GM18909 (cell line): Measurements from ENCODE around the gene PRSS36.
"Not testable (repeated sequence)": the region's sequence is repeated elsewhere in the genome, so short reads cannot be mapped to it uniquely, and the experiment has no call there.

ENCODE experiments used
- ATAC-seq: cut with Tn5 transposase; IDR thresholded peaks from one replicate; pipeline ENCODE4 v1.9.1; 2021; ENCODE audit warnings: mild to moderate bottlenecking; ENCODE audit not compliant: unreplicated experiment, poor library complexity

The PRSS36 gene

DNA sequence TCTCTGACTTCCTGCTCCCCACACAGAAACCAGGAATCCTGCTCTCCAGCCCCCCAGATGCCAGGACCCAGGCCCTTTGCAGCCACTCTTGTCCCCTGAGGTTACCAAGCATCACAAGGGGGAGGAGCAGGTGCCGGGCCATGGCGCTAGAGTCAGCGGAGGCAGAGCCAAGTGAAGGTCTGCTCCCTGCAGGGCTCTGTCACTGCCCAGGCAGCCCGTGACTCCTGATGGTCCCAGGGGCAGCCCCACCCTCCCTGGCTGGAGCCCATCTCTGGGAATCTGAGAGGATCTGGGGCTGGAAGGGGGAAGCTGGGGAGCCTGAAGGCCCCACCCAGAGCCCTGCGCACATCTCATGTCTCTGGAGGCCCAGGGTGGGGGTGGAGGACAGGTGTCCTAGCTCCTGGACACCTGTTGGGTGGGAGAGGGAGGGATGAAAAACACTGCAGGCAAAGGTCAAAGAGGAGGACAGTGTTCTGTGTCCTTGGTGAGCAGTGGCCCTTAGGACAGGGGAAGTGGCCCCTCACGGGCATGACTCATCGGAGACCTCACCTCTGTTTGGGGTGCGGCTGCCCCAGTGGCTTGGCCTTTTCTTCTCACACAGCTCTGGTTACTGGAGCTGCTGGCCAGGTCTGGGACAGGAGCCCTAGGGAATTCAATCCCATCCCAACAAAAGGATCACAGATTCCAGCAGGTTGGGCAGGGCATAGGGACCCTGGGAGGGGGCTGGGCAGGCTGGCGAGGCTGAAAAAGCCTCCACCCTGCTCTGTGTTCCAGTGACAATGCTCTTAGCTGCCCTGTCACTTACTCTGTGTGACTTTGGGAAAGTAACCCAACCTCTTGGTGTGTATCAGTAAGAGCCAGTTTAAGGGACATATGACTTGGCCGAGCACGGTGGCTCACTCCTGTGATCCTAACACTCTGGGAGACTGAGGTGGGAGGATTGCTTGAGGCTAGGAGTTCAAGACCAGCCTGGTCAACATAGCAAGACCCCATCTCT, at the start of gene PRSS36:
TSS of gene PRSS36 (minus strand) at position 173 of the 997 bp plus-strand sequence. CDS start at position 142, 31 bp downstream.
- ATAC-seq = no peak

DNA sequence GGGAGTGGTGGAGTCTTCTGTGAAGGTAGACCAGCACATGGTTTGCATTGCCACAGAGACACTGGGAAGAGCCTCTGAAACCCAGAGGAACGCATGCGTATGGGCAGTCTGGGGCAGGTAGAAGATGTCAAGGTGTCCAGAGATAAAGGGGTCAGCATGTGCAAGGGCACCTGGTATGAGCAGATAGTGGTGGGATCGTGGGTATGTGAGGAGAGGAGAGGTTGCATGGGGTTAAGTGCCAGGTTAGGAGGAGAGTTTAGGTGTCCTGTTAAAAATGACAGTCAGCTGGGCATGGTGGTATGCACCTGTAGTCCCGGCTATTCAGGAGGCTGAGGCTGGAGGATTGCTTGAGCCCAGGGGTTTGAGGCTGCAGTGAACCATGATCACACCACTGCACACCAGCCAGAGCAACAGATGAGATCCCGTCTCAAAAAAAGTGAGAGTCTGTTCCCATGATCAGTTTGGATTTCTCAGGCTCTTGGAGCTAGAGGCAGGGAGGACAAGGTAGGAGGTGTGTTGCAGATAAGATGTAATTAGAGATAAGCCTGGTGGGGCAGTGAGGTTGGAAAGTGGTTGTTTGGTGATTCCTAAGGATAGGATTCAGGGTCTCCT, 49.7 kb upstream of the PRSS36 start:
- no peak for ATAC-seq

DNA sequence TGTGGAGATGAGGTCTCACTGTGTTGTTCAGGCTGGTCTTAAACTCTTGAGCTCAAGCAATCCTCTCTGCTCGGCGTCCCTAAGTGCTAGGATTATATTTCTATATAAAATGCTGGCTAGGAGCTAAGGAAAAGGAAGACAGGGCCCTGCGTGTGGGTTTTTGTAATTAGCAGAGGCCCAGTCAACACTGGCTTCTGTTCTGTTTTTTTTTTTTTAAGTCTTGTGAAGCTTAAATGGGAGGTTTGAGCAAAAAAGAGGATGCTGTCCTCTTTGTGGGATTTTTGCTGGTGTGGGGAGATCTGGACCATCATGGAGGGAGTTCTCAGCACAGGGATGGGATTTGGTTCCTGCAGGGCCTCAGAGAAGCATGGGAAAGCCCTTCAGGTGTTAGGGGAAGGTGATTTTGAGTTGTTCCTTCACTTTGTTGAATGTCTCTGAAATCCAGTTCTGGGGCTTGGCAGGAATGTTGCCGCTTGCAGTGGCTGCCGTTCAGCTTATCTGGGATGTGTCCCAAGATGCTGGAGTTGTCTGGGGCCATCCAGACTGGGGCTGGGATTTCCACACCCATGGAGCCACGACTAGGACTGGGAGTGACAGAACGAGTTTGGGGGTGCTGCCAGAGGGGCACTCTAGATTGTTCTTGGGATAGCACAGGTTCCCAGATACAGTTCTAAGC, 48.5 kb upstream of the PRSS36 start:
- ATAC-seq = no peak

DNA sequence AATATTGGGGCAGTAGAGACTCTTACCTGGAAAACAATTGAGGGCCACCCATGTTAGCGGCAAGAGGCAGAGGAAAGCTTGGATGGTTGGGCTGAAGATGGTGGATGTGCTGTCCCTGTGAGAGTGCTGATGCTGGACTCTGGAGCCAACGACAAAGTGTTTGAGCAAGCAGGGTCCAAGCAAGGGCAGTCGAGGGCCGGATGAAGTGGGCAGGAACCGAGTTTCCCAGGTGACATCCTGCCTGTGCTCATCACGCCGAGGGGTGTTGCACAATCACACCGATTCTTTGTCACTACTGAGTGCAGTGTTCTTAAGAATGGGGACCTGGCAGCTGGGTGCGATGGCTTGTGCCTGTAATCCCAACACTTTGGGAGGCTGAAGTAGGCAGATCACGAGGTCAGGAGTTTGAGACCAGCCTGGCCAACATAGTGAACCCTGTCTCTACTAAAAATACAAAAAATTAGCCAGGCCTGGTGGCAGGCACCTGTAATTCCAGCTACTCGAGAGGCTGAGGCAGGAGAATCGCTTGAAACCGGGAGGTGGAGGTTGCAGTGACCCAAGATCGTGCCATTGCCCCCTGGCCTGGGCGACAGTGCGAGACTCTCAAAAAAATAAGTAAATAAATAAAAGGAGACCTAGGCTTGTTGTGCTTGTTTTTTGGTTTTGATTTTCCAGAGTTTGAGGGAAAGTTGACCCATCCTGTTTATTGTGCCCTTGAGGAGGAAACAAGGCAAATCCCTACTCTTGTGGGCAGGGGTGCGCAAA, 46.6 kb upstream of the PRSS36 start:
- ATAC-seq = no peak

DNA sequence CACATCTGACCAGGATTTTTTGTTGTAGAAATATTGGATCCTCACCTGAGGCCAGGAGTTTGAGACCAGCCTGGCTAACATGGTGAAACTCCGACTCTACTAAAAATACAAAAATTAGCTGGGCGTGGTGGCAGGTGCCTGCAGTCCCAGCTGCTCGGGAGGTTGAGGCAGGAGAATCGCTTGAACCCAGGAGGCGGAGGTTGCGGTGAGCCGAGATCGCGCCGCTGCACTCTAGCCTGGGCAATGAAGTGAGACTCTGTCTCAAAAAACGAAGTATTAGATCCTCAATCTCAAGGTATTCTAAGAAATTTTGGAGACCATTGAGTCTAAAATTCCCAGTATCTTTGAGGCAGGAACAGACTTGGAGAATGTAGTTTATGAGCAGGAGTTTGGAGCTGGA, 46.0 kb upstream of the PRSS36 start:
- not testable (repeated sequence) for ATAC-seq

DNA sequence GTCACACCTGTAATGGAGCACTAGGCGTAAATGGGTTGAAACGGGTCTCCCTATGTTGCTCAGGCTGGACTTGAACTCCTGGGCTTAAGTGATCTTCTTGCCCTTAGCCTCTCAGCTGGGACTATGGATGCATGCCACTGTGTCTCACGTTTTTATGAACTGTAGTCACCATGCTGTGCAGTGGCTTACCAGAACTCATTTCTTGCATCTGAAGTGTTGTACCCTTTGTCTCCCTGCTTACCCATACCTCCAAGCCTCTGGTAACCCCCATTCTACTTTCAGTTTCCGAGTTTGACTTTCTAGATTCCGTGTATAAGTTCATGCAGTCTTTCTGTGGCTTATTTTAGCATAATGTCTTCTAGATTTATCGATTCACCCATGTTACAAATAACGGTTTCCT, 45.0 kb upstream of the PRSS36 start:
- no peak for ATAC-seq

DNA sequence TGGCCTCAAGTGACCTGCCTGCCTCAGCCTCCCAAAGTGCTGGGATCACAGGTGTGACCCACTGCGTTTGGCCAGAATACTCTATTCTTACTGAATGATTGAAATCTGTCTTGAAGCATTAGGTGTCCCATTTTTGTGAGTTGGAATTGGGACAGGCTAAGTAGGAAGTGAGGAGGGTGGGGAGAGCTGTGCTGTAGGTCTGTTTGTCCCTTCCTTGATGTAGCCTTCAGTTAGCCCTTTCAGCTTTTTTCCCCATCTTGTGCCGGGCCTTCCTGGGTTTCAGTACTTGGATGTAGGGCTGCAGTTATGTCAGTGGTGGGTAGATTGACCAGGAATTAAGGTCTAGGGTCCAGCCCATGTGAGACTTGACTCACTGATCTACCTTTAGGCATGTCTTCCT, 44.0 kb upstream of the PRSS36 start:
- no peak for ATAC-seq

DNA sequence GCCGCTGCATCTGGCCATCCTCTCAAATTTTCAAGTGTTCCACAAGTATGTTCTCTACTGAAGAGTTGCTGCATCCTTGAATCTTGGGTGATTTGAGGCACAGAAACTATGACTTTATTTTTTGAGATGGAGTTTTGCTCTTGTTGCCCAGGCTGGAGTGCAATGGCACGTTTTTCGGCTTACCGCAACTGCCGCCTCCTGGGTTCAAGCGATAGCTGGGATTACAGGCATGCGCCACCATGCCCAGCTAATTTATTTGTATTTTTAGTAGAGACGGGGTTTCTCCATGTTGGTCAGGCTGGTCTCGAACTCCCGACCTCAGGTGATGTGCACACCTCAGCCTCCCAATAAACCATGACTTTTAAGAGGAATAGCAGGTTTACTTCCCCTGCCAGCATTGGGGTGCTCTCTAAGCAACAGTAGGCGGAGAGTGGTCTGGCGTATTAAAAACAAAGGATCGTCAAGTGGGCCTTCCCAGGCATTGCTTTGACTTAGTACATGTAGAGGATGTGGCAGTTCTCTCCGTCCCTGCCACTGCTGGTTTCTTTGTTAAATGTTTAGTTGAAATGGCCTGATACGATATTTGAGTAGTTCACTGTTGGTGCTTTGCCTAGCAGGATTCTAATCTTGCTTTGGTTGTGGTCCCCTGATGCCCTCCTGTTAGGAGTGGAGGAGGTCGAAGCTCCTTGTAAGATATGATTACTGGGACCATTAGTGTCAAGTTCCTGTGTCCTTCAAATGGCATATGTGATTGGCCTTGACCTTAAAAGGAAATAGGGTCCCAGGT, 43.2 kb upstream of the PRSS36 start:
- ATAC-seq = no peak

DNA sequence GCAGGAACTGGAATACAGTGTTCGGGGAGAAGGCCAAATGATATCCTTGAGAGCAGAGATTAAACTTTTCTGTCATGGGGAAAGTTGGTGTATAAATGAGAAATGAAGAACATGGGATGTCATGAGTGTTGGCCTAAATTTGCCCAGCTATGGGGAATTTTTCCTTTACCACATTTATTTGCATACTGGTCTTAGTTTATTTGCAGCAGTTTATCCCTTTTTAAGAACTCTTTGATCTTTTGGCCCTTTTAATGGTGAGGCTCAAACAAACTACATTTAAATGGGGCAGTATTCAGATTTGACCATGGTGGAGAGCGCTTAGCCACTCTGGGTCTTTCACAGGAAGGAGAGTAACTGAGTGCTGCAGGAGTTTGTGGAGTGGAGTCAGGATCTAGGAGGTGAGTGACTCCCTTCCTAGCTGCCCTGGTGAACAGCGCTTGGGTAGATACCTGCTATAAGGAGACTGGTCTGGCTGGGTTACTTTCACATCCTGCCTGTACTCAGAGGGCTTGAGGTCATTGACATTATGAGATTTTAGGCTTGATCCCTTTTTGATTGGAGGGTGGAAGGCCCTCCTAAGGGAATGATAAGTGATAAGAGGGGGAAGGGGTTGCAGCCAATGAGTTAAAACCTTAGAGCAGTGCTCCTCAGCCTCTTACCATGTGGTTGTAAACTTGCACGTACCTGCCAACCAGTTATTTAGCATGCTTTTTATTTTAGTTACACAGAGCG, 42.0 kb upstream of the PRSS36 start:
- ATAC-seq = no peak

DNA sequence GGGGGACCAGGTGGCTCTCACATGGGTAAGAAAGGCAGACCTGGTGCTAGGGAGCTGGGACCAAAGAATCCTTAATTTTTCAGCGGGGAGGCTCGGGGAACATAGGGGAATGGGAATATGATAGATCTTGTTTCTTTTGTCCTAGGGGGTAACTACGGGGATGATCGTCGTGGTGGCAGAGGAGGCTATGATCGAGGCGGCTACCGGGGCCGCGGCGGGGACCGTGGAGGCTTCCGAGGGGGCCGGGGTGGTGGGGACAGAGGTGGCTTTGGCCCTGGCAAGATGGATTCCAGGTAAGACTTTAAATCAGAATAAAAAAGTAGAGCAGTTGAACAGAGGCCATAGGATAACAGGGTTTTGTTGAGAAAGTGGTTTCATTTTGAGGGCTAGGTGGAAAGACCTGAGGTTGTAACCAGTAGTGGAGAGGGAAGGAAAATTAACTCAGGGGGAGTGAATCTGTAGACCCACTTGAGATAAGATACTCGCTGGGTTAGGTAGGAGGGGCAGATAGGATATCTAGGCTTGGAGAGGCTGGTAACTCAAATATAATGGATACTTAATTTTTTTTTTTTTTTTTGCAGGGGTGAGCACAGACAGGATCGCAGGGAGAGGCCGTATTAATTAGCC, 41.1 kb upstream of the PRSS36 start:
- no peak for ATAC-seq

DNA sequence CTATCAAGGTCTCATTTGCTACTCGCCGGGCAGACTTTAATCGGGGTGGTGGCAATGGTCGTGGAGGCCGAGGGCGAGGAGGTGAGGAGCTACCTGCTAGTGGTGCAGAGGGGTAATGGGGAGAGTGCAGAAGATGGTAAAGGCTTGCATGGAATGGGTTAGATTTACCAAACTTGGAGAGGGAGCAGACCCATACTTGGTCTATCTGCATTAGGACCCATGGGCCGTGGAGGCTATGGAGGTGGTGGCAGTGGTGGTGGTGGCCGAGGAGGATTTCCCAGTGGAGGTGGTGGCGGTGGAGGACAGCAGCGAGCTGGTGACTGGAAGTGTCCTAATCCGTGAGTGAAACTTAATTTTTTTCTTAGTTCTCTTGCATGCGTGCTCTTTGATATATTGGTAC, 40.2 kb upstream of the PRSS36 start:
- ATAC-seq = no peak

DNA sequence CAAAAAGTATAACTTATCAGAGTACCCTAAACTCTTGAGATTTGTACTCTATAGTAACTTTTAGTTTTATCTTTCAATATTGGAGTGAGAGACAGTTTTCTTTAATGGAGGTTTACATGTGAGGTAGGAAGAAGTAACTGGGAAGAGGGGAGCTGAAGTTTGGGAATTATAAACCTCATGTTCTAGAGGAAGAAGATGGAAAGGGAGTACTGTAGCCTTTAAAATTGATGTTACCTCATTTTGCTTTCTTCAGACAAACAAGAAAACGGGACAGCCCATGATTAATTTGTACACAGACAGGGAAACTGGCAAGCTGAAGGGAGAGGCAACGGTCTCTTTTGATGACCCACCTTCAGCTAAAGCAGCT, 39.5 kb upstream of the PRSS36 start:
- no peak for ATAC-seq

DNA sequence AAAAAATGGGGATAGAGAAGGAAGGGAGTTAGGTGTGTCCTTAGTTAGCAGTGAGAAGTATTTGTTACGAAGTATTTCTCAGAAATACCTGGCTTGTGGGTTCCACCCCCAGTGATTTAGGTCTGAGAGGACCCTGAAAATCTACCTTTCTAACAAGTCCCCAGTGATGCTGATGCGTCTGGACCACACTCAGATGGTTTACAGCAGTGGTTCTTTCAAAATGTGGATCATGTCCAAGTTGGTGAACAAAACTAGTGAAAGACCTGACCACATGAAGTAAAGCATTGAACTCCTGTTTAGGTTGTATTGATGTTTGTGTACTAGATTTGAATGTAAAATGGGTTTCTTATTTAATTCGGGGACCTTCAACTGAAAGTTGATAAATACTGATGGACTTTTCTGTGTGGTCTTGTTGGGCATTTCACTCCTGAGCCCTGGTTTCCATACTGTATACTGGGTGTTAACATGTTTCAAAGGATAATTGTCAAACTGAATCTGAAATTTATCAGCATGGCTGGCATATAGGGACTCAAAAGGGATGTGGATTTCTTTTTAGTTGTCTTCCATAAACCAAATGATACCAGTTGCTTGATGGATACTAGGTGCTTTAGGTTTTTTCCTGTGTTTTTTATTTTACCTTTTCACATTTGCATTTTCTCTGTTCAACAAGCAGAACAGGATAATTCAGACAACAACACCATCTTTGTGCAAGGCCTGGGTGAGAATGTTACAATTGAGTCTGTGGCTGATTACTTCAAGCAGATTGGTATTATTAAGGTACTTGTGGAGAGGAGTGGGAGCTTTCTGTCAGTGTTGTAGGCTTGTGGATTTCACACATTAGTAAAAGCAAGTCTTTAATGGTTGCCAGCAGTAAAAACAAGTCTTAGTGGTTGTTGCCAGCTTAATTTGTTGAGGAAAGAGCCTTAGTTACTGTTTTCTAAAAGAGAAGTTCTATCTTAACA, 38.9 kb upstream of the PRSS36 start:
- ATAC-seq = no peak

DNA sequence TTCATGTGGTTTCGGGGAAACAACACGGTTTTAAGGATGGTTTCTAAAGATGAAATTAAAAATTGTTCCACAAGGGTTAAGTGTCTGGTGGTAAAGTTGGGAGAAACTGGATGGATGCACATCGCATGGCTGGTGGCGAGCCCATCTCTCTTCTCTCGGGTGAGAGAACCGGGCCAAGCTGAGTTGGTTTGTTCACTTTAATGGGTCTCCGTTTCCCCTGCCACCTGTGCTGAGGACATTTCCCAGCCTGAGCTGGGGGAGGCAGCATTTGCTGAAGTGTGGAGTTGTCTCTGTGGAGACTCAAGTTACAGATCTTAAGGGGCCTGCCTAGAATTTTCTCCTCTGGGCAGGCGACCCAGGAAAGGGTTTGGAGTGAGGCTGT, 37.9 kb upstream of the PRSS36 start:
- no peak for ATAC-seq

DNA sequence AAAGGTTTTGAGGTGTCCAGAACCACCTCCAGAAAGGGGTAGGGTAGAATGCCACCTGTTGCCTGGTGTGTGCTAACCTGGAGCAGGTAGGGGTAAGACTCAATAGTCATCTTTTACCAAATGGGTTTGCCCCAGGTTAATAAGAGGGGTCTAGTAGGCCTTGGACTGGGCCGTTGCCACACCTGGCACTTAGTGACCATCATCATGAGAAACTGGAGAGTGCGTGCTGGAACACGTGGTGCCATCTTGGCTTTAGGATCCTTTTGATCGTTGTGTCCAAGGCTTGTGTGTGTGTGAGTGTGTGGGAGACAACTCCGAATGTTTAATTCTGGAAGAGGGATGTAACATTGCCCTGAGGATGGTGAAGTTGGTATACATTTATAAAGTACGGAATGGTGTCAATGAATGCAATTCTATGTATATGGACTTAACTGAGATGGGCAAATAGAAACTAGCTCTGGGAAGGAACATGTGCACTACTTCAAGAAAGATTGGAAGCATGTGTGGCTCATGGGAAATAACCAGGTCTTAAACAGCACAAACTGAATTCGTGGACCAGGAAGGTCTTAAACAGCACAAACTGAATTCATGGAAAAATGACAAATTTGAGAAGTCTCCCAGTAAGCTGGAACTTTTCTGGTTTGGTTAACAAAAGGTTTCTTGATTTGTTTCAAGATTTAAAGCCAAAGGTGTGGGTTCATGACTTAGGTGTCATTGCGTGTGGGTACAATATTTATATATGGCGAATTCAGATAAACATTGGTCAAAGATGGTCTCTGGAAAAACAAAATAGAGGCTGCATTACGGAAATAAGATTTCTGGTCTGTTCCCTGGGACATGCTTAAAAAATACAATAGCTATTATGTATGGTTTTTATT, 37.3 kb upstream of the PRSS36 start:
- ATAC-seq = no peak

DNA sequence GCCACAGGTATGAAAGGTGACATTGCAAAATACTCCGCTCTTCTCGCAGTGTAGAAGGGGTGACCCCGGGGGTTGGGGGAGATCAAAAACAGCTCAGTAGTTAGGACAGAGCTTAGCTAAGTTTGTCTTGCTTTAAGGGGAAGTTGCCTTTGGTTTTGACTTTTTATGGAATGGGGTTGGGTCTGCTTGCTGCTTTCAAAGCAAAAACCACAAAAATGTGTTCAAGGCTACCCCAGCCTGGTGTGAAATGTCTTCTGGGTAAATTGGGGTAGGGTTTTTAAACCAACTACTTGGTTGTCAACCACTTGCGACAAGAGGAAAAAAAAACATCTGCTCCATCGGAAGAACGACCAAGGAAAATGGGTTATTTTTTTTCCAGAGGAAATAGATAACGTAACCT, 36.3 kb upstream of the PRSS36 start:
- ATAC-seq = no peak

DNA sequence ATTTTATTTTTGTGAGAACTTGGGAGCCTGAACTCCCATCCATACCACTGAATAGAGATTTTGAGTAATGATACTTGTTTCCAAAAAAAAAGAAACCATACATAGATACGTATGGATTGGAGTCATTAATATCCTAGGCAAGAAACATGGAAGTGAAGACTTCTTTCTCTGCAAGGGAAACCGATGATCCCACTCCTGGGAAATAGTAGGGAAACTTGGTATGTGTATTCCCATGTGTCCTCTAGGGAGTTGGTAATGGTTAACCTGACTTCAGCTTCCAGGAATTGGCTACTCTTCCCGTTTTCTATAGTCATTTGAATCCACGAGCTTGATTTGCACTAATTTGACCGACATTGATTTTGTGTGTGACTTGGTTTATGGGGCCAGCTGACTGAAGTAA, 35.5 kb upstream of the PRSS36 start:
- ATAC-seq = no peak
